Stimulated activated CD4-positive, alpha-beta T cell treated with anti-CD3 and anti-CD28 coated beads, Interleukin-15, amount 100 ng/mL, for 48 hours (primary cell): ENCODE results near the gene EIF2B2.
"Not testable (repeated sequence)": the region's sequence is repeated elsewhere in the genome, so short reads cannot be mapped to it uniquely, and the experiment has no call there.

Experiments used
- DNase-seq, 2 donors: peaks; one replicate each; pipeline ENCODE4 v3.0.0-alpha.2; 2020; ENCODE audit warnings: low read depth in 2 of 2

EIF2B2 gene

DNA sequence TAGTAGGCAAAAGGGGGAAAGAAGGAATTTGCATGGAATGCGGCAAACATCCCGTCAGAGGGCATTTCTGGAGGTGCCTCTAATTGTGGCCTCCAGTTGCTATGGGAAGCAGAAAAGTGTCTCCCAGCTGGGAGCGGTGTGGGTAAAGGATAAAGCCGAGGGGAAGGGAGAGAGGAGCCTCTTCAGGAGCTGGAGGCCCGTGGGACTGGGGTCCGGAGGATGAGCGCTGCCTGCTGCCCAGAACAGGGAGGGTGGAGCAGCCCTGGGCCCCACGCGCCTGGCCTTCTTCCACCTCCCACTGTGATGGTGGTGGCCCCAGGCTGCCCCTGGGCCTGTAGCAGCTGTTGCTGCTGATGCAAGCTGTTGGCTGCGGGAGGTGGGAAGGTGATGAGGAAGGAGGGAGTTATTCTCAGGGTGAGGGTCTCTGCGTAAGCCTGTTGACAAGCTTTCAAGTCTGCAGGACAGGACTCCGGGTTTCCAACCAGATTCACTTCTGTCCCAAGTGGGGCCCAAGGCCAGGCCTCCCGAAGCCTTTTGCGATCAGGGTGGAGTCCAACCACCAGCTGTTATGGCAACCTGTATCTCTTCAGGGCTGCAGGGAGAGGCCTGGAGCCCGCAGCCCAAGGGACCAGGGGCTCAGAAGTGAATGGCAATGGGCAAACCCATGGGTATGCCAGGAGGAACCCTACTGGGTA is 28.2 kb upstream of the EIF2B2 start:
- DNase-seq: no peak

DNA sequence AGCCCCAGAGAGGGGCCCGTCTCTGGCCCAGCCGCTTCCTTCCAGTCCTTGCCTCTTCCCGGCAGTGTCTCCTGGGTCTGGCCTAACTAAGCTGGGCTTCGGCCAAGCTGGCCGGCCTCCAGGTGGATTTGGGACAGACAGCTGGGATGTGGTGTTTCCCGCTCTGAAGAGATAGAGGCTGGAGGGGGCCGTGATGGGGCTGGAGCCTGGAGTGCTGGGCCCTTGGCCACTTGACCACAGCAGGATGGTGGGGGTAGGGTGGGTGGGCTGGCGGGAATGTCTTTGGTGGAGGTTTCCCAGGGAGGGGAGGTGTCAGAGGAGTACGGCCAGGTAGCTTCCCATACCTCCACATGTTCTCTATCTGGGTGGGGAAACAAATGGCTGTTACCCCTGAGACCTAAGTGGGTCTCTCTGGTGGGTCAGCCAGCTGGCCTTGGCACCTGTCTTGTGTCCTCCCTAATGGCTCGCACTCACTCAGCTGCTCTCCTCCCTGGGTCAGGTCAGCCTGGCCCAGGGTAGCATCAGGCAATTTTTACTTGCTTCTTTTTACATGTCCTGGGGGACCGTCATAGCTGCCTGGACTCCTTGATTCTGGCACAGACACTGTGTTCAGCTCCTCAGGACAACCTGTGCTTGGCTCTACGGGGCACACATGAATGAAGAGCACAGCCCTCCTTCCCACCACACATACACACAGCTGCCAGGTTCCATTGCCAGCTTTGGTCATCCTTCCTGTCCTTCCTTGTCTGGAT is 27.5 kb upstream of the EIF2B2 start:
- no peak for DNase-seq

DNA sequence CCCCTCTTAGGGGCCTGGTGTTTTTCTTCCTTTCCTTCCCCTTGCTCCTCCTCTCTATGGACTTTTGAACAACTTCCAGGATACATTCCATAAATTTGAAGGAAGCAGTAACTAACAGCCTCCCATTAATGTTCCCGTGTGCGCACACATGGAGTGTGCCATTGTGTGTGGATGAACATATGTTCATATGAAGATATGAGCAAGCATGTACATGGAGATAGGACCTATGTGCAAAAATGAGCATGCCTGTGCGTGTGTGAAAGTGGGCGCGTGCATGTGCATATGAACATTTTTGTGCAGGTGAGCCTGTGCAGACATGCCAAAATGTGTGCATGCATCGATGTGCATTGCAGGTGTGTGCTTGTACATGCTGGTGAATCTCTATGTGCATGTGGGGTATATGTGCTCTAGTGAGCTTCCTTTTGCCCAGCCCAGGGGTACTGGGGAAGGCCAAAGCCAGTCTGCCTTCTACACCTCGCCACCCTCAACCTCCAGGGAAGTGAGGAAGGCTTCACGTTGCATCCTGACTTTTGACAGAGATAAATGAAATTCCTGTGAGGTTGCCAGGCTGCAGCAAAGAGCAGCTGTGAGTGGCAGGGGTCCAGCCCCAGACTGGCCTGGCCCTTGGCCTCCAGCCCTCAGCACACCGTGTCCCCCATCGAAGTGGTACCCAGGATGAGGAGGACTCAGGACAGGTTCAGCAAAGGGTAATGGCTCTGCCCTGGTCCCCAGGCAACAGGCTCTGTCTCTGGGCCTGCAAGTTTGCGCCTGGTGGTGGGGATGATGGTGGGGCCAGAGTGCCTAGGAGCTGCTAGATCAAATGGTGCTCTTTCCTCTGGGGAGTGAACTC is 26.2 kb upstream of the EIF2B2 start:
- DNase-seq: no peak

DNA sequence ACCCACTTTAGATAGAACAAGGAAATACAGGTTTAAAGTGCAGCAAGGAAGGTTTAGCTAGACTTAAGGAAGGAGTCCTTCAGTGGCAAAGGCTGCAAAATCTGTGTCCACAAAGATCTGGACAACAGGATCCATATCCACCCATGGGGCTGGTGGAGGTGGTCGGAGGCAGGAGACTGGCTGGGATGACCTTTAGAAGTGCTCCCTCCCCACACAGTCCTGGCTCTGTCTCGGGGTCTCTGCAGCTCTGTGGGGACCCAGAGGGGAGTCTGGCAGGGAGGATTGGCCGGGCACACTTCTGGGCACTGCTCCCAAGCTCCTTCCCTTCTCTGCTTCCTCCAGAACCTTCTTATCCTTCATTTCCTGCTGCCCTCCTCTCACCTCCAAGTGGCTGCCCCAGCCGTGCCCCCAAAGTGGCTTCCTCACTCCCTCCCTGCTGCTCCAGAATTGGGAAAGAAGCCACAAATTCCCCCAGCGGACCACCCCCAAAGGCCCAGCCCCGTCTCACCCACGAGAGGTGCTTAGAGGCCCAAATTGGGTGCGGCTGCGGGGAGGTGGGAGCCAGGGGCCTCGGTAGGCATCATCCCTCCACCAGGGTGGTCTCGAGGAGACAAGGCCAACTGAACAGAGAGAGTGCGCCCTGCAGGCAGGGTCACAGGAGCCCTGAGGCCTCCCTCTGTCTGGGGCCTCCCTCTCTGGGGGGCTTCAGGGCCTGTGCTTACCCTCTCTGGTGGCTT is 25.4 kb upstream of the EIF2B2 start:
- no peak for DNase-seq

DNA sequence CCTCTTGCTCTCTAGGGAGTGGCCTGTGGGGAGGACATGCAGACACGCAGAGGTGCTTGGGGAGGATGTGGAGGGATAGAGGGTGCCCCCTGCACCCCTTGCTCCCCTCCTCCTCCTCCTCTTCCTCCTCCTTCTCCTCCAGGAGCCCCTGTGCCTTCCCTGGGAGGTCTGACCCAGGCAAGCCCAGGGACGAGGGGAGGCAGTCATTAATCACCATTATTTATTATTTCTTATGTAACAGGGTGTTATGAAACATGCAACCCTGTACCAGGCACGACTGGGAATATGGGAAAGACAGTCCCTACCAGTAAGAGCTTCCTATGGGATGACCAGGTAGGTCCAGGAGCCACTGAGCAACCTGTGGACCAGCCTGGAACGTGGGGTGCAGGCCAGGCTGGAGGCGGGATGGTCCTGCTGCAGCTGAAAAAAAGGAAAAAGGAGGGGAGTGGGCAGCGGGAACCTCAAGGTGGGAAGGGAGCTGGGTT is 24.8 kb upstream of the EIF2B2 start:
- DNase-seq: no peak

DNA sequence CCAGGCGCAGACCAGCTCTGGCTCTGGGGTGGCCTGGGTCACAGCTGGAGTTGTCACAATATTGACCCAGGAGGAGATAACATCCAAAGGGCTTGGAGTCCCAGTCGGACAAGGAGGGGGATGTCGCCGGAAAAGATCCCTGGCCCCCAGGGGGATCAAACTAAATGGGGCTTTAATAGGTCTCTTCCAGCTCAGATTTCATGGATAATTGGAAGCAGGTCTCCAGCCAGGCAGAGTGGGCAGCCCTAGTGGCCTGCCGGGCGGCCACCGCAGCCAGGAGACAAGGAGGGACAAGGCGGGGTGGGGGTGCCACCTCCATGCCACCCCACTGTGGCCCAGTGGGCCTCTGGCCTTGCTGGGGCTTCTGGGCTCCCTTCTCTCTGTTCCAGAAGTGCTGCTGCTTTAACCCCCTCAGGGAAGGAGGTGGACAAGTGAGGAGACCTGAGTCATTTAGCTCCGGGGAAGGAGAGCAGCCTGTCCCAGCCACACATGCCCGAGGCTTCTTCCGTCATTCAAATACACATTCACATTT is 24.2 kb upstream of the EIF2B2 start:
- no peak for DNase-seq

DNA sequence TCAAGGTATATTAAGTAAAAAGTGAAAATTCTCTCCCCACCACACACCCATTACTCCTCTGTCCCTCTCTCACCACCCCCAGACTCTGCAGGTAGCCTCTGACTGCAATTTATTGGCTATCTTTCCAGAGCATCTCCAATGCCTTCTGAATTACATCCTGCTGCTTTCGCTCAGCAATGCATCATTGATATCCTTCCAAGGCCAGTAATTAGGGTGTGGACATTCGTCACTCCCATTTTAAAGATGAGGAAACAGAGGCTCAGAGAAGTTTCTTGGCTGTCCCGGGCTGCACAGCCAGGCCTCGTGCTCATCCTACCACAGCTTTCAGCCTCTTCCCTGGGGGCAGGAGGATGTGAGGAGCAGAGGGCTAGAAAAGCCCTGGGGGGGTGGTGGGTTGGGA is 23.7 kb upstream of the EIF2B2 start:
- DNase-seq: no peak

DNA sequence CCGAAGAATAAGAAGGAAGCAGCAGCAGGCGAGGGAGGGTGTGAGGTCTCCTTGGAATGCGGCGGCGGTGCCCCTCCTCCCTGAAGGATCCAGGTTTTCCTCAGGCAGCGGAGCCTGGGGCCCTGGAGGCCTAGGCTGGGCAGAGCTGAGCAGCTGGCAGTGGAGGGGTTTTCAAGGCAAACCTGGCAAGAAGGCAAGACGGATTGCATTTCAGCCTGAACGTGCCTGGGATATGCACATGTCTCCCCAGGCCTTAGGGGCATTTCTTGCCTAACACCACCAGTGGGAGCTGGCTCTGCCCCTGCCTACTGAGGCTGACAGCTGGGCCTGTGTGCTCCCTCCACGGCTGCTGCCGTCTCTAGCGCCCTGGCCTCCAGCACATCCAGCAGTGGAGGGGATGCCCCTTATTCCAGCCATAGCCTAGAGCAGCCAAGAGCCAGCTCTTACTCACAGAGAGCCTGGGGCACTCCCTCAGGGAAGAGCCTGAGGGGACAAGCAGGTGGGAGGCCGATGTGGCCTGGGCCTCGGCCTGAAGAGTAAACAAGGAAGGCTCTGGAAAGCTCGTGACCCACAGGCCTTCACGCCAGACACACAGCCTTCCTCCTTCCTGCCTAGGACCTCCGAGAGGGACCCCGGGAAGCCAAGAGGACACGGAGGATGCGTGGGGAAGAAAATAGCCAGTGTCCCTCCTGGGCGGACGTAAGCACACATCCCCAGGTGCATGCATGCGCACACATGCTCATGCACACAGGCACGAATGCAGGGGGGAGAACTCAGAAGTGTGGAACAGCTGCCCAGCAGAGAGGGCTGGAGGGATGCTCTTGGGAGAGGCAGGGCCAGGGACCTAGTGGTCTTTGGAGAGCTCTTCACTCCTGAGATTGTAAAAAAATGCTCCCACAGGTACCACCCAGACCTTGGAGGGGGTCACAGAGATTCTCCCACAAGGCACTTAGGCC is 23.0 kb upstream of the EIF2B2 start:
- DNase-seq: no peak

DNA sequence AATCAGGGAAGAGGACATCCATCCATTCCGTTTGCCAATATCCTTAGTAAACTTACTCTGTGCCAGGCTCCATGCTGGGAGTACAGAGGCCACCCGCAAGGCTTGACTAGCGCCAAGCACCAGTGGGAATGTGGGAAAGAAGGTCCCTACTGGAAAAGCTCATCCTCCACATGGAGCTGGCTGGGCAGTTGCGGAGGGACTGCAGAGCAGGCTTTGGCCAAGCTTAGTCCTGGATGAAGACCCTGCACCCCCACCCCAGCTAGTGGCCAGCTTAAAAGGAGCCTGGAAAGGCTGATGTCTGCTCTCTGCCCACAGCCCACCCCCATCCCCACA is 22.4 kb upstream of the EIF2B2 start:
- no peak for DNase-seq

DNA sequence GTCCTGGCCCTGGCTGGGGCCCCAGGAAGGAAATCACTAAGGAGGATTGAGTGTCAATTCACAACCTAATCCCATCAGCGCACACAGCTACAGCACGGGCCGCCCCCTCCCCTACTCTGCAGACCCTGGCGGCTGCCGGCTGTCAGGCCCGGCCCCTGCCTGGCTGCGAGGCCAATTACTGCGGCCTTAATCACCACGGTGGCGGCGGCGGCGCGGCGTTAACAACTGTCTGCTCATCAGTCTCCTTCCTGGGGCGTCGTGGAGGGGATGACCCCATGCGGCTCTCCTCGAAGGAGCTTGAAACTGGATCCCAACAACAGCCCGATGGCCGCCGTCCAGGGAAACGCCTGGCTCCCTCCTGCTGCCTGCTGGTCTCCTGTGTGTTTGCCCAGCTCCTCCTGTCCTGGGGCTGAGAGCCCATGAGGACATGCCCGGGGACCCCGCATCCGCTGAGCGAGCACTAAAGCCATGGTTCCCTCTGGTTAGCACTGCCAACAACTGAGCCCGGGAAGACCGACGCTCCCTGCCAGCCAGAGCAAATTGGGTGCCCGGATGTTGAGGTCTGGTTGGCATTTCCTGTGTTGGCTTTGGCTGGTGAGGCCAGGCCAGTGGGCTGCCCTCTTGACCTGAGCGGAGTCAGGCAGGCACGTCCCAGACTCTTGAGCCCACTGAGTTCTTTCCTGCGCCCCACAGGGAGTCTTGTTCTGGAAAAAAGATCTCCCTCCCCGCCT is 21.8 kb upstream of the EIF2B2 start:
- DNase-seq: no peak

DNA sequence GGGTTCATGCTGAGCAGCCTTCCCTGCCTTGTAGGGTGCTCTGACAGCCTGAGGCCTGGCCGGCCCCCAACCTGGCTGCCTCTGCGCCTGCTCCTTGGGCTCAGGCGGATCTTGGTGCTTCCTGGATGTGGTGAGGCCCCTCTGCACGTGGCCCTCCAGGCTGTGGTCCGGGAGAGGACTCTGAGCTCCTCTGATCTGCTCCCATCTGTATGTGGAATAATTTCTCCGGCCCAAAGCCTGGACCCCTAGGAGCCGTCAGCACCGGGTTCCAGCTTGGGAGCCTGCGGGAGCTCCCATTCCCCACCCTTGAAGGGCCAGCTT is 21.3 kb upstream of the EIF2B2 start:
- no peak for DNase-seq

DNA sequence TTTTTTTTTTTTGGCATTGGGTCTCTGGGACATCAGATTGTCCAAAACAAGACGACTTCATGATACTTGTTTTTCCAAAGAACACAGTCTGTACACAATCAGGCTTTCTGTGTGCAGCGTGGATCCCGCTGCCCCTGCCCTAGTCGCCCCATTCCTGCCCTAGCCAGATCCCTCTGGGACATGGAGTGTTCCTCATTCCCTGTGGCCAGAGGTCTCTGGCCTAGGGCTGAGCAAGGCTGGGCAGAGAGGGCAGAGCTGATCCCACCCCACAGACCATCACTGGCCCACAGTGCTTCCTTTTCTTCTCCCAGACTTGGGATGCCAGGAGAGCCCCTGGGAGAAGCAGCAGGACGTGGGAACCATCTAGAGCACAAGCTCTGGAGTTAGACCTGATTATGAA is 20.9 kb upstream of the EIF2B2 start:
- DNase-seq: no peak

DNA sequence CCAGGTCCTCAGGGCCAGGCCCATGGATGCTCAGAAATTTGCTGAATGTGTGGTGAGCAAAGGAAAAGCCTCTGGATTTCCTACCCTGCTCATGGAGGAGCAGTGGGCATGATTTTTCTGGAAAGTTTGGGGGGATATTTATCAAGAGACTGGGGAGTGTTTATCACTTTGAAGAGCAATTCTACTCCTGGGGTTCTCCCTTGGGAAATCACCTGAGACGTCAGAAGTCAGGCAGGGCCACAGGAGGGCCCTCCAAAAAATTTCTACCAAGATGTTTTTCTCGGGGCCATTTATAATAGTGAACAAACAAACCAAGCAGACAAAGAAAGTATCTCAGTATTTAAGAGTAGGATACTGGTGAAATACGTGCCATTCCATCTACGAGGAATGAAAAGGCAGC is 20.1 kb upstream of the EIF2B2 start:
- no peak for DNase-seq

DNA sequence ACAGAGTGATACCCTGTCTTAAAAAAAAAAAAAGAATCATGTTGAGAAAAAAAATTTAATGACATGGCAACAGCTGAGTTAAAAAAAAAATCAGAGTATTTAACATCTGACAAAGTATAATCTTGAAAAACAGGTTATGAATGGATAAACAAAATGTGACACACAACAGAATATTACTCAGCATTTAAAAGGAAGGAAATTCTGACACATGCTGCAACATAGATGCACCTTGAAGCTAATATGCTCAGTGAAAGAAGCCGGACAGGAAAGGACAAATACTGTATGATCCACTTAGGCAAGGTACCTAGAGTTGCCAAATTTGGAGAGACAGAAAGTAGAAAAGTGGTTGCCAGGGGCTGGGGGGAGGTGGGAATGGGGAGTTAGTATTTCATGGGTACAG is 19.4 kb upstream of the EIF2B2 start:
- DNase-seq: no peak

DNA sequence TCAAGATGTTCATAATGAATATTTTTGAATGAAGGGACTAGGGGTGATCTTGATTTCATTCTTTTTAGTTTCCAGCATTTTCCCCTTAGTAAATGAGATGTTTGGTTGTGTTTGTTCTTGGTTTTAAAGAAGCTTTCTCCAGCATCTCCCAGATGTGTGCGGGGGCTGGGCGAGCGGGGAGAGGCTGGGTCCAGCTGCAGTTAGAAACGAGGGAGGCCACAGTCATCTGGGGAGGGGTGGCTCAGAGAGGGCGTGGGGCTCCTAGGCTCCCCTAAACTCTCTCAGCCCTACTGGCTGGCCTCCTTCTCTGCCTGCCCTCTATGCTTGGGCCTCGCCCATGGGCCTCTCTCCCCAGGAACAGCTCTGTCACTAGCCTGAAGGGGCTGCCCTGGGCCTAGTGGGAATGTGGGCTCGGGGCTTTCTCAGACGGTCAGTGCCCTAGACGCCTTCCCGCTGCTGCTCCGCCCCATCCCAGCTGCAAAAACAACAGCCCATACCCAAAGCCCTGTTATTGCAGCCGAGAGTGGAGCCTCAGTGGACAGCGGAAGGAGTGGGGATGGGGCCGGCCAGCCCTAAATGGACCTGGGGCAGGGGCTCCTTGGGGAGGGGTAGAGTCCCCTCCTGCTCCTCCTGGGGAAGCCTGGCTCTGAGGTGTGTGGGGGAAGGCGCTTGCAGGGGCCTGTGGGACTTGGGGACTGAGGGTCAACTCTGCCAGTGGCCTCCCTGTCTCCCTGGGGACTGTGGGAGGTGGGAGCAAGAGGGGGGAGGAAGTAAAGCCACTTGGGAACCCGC is 18.3 kb upstream of the EIF2B2 start:
- DNase-seq: no peak

DNA sequence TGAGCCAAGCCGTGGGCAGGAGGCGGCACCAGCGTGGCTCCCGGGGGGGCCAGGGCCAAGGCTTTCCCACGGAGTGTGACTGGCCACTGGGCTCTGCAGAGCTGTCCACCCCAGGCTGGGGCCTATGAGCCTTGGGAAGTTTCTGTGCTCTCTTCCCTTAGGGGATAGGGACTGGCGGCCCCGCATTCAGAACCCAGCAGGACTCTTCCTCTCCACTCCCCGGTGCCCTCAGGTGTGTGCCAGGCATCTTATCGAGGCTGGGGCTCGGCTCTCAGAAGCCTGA is 17.8 kb upstream of the EIF2B2 start:
- no peak for DNase-seq

DNA sequence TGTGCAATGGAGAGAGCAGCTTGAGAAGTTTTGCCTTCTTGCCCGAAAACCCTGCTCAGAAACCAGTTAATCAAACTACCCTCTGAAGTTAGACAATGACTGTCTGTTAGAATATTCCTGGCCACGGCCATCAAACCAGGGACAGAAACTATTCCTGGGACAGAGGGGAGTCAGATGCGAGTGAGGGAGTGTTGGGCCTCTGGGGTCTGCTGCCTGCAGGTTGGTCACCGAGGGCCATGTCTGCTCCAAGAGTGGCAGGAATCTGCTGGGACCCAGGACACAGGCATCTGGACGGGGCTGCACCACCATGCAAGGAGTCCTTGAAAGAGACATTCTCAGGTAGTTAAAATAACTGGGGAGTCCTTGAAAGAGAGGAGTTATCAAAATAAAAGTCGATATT is 16.9 kb upstream of the EIF2B2 start:
- no peak for DNase-seq

DNA sequence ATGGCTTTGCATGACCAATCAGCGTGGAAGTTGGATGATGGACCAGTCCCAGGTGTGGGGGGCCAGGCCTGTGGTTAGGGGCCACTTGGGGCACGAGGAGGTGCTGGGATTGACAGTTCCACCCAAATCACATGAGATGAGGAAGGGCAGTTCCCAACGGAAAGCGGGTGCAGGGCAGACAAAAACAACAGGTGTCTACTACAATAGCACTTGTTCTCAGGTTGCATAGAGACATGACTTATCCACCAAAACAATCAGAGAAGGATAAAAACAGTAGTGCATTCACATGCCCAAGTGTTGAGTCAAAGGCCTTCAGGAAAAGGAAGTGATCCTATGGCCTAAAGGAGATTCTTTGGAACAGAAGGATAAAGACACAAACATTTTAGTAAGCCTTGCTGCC is 14.6 kb upstream of the EIF2B2 start:
- DNase-seq: no peak

DNA sequence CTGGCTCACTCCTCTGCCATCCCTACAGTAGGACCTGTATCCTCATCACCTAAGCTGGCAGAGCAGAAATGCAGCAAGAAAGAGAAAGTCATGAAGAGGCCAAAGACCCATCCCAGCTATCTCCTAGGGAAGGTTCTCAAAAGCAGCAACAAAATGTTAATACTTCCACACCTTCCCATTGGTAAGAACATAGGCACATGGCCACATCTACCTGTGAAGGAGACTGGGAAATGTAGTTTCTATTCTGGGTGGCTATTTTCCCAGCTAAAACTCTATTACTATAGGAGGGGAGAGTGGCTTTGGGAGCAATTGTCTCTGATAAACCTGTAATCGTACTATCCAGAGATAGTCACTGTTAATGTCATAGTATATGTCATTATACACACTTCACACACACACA is 13.7 kb upstream of the EIF2B2 start:
- DNase-seq: no peak

DNA sequence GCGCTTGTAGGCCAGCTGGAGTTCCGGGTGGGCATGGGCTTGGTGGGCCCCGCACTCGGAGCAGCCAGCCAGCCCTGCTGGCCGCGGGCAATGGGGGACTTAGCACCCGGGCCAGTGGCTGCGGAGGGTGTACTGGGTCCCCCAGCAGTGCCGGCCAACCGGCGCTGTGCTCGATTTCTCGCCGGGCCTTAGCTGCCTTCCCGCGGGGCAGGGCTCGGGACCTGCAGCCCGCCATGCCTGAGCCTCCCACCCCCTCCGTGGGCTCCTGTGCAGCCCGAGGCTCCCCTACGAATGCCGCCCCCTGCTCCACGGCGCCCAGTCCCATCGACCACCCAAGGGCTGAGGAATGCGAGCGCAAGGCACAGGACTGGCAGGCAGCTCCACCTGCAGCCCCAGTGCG is 8.5 kb upstream of the EIF2B2 start:
- DNase-seq: not testable (repeated sequence)
